Peyer's patch (tissue), 4 donors: Measurements from ENCODE around the gene ARHGAP15. TPM values are rescaled to one million over a fixed set of nuclear protein-coding genes. Genes with fewer than 3 reads are reported as not detected.

Source experiments
- DNase-seq, 3 donors: peaks; one replicate each; pipeline ENCODE4 v3.0.0-alpha.2; 2017 to 2019
- H3K27ac ChIP-seq, 4 donors: fragments of 200-600 bp; sonication (generic); one replicate each; pipeline ENCODE4 v1.5.1; 2016 to 2019
- H3K27me3 ChIP-seq, 2 donors: fragments of 200-600 bp; sonication (generic); one replicate each; pipeline ENCODE4 v1.5.1; 2019
- H3K36me3 ChIP-seq, 3 donors: fragments of 200-600 bp; sonication (generic); one replicate each; pipeline ENCODE4 v1.5.1; 2016 to 2019
- H3K4me1 ChIP-seq, 4 donors: fragments of 200-600 bp; sonication (generic); one replicate each; pipeline ENCODE4 v1.5.1; 2016 to 2019
- H3K4me3 ChIP-seq, 4 donors: fragments of 200-600 bp; sonication (generic); 1 replicate in 3 of 4; 2 replicates in 1 of 4; pipeline ENCODE4 v1.5.1; 2016 to 2019; ENCODE audit warnings: mild to moderate bottlenecking in 1 of 4
- H3K9me3 ChIP-seq, 4 donors: fragments of 200-600 bp; sonication (generic); one replicate each; pipeline ENCODE4 v1.5.1; 2016 to 2019; ENCODE audit warnings: mild to moderate bottlenecking in 1 of 4
- CTCF ChIP-seq, 6 experiments: fragments of 450-650 bp in 4 of 6; fragments of 200-600 bp in 2 of 6; sonication (generic) in 1 of 6; IDR thresholded peaks; one replicate each; pipeline ENCODE4 v1.5.1; 2017 to 2019; ENCODE audit warnings: antibody characterized with exemption in 6 of 6, mild to moderate bottlenecking in 3 of 6, moderate library complexity in 1 of 6
- POLR2A ChIP-seq, 2 donors: fragments of 450-650 bp; IDR thresholded peaks; one replicate each; pipeline ENCODE4 v1.5.1; 2017; ENCODE audit warnings: antibody characterized with exemption in 2 of 2, mild to moderate bottlenecking in 2 of 2, moderate library complexity in 2 of 2
- total RNA-seq, 4 donors: library from RNA; depleted of rRNA; stranded (reverse); fragments of >200 nt; gene quantifications; one replicate each; pipeline ENCODE4 v1.1.0, GENCODE V29; 2016

ARHGAP15 gene
- total RNA-seq, 4 donors from 2014 or later = 6.7 to 203 (median 12.5) TPM

GRCh38 chr2:143497726-143498125, 368.5 kb downstream of the ARHGAP15 start:
- DNase-seq = no peak
- no peak overlapping the region for H3K27ac ChIP-seq
- H3K9me3 ChIP-seq = no peaks in the 10 kb centered on the region
- H3K4me1 ChIP-seq = no peaks in the 10 kb centered on the region
- H3K4me3 ChIP-seq = no peak overlapping the region
- TF ChIP-seq POLR2A (IDR thresholded peaks at IDR 0.05) (no peak), CTCF (IDR thresholded peaks at IDR 0.05) (no peak)
- no peaks in the 10 kb centered on the region for H3K36me3 ChIP-seq
- H3K27me3 ChIP-seq = no peaks in the 10 kb centered on the region

GRCh38 chr2:143498496-143498895, 369.3 kb downstream of the ARHGAP15 start:
- TF ChIP-seq CTCF (IDR thresholded peaks at IDR 0.05) (no peak), POLR2A (IDR thresholded peaks at IDR 0.05) (no peak)
- no peak overlapping the region for H3K27ac ChIP-seq
- DNase-seq = no peak
- H3K9me3 ChIP-seq = no peaks in the 10 kb centered on the region
- no peak overlapping the region for H3K4me3 ChIP-seq
- H3K36me3 ChIP-seq = no peaks in the 10 kb centered on the region
- no peaks in the 10 kb centered on the region for H3K4me1 ChIP-seq
- H3K27me3 ChIP-seq = no peaks in the 10 kb centered on the region

DNA sequence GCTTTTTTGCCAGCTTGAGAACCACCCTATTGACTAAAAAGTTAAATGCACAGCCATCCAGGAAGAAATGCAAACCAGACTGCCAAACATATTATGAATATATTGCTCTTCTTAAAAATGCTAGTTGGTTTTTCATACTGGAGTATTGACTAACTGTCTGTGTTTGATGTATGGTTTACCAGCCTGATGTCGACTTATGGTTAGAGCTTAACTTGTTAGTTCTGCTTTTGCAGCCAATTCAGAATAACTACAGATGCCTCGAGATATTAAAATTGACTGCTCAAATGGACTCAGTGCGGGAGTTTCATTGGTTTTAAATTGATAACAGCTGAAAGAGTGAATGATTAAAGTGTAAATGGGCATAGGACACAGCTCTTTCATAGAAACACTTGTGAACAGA, 369.8 kb downstream of the ARHGAP15 start:
- no peaks in the 10 kb centered on the region for H3K4me1 ChIP-seq
- H3K9me3 ChIP-seq = no peaks in the 10 kb centered on the region
- H3K27me3 ChIP-seq = no peaks in the 10 kb centered on the region
- H3K36me3 ChIP-seq = no peaks in the 10 kb centered on the region
- H3K4me3 ChIP-seq = no peak overlapping the region
- H3K27ac ChIP-seq = no peak overlapping the region
- TF ChIP-seq POLR2A (IDR thresholded peaks at IDR 0.05) = no peak
- no peak for TF ChIP-seq CTCF (IDR thresholded peaks at IDR 0.05)
- DNase-seq = no peak

DNA sequence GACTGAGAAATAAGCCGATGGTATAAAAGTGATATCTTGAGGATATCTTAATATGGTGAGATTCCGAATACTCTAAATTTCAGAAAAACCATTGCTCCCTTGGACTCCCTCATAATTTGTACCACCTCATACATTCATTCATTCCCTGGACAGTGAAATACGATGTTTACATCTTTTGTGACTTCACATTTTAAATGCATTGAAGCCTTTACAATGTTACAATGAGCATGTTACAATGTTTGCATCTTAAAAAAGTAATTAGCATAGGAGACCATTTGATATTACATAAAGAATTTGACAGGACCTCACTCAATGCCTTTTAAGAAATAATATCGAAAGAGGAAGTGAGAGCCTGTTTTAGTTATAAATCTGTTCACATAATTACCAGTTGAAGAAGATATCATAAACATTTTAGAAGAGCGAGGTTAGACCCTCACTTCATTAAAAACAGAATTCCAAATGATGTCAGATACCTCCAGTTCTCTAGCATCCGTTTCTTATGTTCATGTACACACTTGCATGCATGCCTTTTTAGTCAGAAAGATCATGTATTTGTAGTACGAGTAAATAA, 372.0 kb downstream of the ARHGAP15 start:
- TF ChIP-seq POLR2A (IDR thresholded peaks at IDR 0.05) = no peak
- TF ChIP-seq CTCF (IDR thresholded peaks at IDR 0.05) = no peak
- no peaks in the 10 kb centered on the region for H3K36me3 ChIP-seq
- no peak overlapping the region for H3K4me3 ChIP-seq
- no peaks in the 10 kb centered on the region for H3K27me3 ChIP-seq
- H3K27ac ChIP-seq = no peak overlapping the region
- H3K9me3 ChIP-seq = no peaks in the 10 kb centered on the region
- no peaks in the 10 kb centered on the region for H3K4me1 ChIP-seq
- no peak for DNase-seq

DNA sequence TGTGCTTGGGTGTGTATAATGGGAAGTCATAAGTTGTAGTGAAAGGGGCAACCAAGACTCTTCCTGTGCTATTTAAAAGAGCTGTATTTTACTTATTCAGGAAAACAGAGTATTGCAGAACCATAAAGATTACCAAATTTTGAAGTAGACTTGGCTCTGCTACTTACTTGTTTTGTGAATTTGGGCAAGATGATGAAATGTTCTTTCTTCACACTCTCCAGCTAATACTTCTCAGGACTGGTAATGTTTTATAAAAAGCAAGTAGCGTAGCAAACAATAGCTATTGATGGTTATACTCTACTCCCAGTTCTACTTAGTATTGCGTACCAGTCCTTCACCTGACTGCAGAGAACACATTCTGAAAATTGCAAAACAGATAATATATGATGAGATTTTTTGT, 374.1 kb downstream of the ARHGAP15 start:
- H3K36me3 ChIP-seq = no peaks in the 10 kb centered on the region
- no peaks in the 10 kb centered on the region for H3K4me1 ChIP-seq
- H3K27me3 ChIP-seq = no peaks in the 10 kb centered on the region
- DNase-seq = no peak
- no peak overlapping the region for H3K4me3 ChIP-seq
- TF ChIP-seq CTCF (IDR thresholded peaks at IDR 0.05) (no peak), POLR2A (IDR thresholded peaks at IDR 0.05) (no peak)
- H3K27ac ChIP-seq = no peak overlapping the region
- H3K9me3 ChIP-seq = no peaks in the 10 kb centered on the region

DNA sequence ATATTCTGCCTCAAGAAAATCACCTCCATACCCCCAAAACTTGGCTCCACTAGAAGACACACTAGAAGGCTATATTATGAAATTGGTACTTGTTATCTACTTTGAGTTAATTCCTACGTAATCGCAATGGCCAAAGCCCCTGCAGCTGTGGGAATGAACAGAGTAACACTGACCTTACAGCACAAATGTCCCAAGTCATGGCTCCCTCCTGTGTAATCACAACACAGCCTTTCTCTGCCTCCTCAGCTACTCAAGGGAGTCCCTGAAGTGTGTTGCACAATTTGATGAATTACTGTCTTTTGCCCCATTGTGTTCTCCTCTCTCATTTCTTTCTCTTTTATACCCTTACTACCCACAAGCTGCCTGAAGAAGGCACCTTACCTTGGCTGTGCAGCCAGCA, 375.2 kb downstream of the ARHGAP15 start:
- no peak for DNase-seq
- H3K9me3 ChIP-seq = no peaks in the 10 kb centered on the region
- no peaks in the 10 kb centered on the region for H3K36me3 ChIP-seq
- H3K27ac ChIP-seq = no peak overlapping the region
- no peak overlapping the region for H3K4me3 ChIP-seq
- no peak for TF ChIP-seq CTCF (IDR thresholded peaks at IDR 0.05)
- no peak for TF ChIP-seq POLR2A (IDR thresholded peaks at IDR 0.05)
- H3K4me1 ChIP-seq = no peaks in the 10 kb centered on the region
- H3K27me3 ChIP-seq = no peaks in the 10 kb centered on the region
